H1 (cell line): ENCODE results near the gene PTPA. TPM values are rescaled to one million over a fixed set of nuclear protein-coding genes. Genes with fewer than 3 reads are reported as not detected.
A peak's percentile ranks its signal among the peaks of the same experiment; 100 is the strongest.

Experiments used
- ATF3 ChIP-seq: IDR thresholded peaks from 2 replicates; pipeline ENCODE4 v1.6.1; 2011; ENCODE audit warnings: low read depth, mild to moderate bottlenecking, low read length; ENCODE audit not compliant: insufficient read depth
- BCL11A ChIP-seq, 2 experiments: IDR thresholded peaks; one replicate each; pipeline ENCODE4 v1.6.1; 2011; ENCODE audit warnings: low read depth in 2 of 2, low read length in 2 of 2, mild to moderate bottlenecking in 2 of 2
- E2F6 ChIP-seq: IDR thresholded peaks from 2 replicates; pipeline ENCODE4 v1.6.1; 2012; ENCODE audit warnings: inconsistent platforms
- GABPA ChIP-seq: IDR thresholded peaks from 2 replicates; pipeline ENCODE4 v1.6.1; 2011; ENCODE audit warnings: mild to moderate bottlenecking, low read length, moderate library complexity, borderline replicate concordance; ENCODE audit not compliant: insufficient read depth
- KDM5A ChIP-seq: fragments of 200-600 bp; IDR thresholded peaks from 2 replicates; pipeline ENCODE4 v1.7.1; 2012; ENCODE audit warnings: mild to moderate bottlenecking, low read length, inconsistent platforms, mixed read lengths
- NRF1 ChIP-seq: IDR thresholded peaks from 2 replicates; pipeline ENCODE4 v1.6.1; 2011; ENCODE audit warnings: mild to moderate bottlenecking, low read depth, low read length, improper control_type of control experiment
- PHF8 ChIP-seq: fragments of 200-600 bp; sonication (generic); conservative IDR thresholded peaks from 2 replicates; pipeline ENCODE4 v1.7.1; 2012; ENCODE audit warnings: low read depth, mild to moderate bottlenecking, inconsistent platforms, low read length, moderate library complexity
- POLR2AphosphoS5 ChIP-seq: IDR thresholded peaks from 2 replicates; pipeline ENCODE4 v1.6.1; 2011; ENCODE audit warnings: low read depth, low read length
- POU5F1 ChIP-seq: IDR thresholded peaks from 2 replicates; pipeline ENCODE4 v1.6.1; 2011; ENCODE audit warnings: low read depth, mild to moderate bottlenecking, low read length, moderate library complexity
- SIRT6 ChIP-seq: IDR thresholded peaks from one replicate; pipeline ENCODE4 v1.7.1; 2012; ENCODE audit warnings: low read length, inconsistent platforms
- SP1 ChIP-seq: IDR thresholded peaks from 2 replicates; pipeline ENCODE4 v1.6.1; 2011; ENCODE audit warnings: low read depth, low read length
- SP4 ChIP-seq: IDR thresholded peaks from 2 replicates; pipeline ENCODE4 v1.6.1; 2012; ENCODE audit warnings: low read length, inconsistent platforms
- SRF ChIP-seq: IDR thresholded peaks from 2 replicates; pipeline ENCODE4 v1.6.1; 2011; ENCODE audit warnings: mild to moderate bottlenecking, low read depth, low read length, moderate library complexity
- TAF7 ChIP-seq: optimal IDR thresholded peaks from 2 replicates; pipeline ENCODE3; 2011; ENCODE audit warnings: low read depth, mild to moderate bottlenecking, inconsistent platforms, low read length, moderate library complexity, borderline replicate concordance
- polyA plus RNA-seq, 7 experiments: library from polyadenylated mRNA; depleted of rRNA in 3 of 7; stranded (reverse) in 5 of 7; unstranded in 2 of 7; fragments of >200 nt in 5 of 7; fragments of 200-250 nt in 2 of 7; gene quantifications; 1 replicate in 5 of 7; 2 replicates in 1 of 7; 4 replicates in 1 of 7; pipeline versions ENCODE4 v1.2.1 to v1.2.3, GENCODE V29; 2011 to 2013; ENCODE audit warnings: missing spikeins in 2 of 7, mixed read lengths in 2 of 7
- total RNA-seq: library from RNA; stranded (reverse); fragmentation: NEBNext Ultra II Directional; extraction: Animal tissue kit (Norgen Biotek cat#: 25700); gene quantifications from 2 replicates; pipeline ENCODE4 v1.2.1, GENCODE V29; 2021
- TF ChIP-seq, protein P1 (sequence below), 3 experiments: IDR thresholded peaks; 1 replicate in 2 of 3; 2 replicates in 1 of 3; pipeline versions ENCODE4 v1.5.1 to v1.6.1; 2011; ENCODE audit warnings: low read length in 3 of 3, mild to moderate bottlenecking in 3 of 3, inconsistent platforms in 2 of 3, low read depth in 1 of 3, moderate library complexity in 1 of 3; ENCODE audit not compliant: insufficient read depth in 1 of 3; ENCODE audit errors: control extremely low read depth in 1 of 3

Gene PTPA
- total and polyA plus RNA-seq, 2 of the 8 experiments (the other 6 are each of a cell fraction or from before 2014, with no cell fraction given): 114 to 145 TPM

DNA sequence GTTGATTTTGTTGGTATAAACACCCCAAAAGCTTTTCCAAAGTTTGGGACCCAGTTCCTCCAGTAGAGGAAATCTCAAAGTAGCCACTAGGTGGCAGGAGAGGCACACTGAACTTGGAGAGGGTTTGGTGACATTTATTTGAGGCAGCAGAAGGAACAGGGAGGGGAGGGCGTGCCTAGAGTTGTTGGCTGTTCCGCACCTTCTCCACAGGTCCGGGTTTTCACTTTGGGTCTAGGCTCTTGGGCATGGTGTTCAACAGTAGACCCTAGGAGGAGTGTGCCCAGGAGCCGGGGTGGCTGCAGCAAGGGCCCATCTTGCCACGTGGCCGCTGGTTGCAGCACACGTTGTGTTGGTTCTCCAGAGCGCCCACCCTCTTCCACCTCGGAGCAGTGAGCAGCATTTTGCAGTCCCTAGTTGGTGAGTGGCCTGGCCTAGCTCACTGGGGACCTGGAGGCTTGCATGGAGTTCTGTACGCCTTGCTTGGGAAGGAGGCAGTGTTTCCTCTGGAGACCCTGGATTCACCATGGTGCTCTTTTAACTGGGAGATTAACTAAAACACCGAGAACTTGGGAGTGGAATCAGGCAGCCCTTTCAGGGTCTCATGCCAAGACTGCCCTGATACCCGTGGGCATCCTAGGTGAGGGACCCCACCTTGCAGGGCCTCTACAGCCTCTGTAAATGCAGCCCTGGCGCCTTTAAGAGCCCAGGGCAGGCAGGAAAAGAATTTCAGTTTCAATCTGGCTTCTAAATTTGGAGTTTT, 28.2 kb downstream of the PTPA start (continued):
- peak; percentile 59; the same call in 1 of the 2 replicates for TF ChIP-seq E2F6
- TF ChIP-seq TAF7: peak; percentile 38
- TF ChIP-seq SIRT6: no peak
- TF ChIP-seq, protein P1, sequence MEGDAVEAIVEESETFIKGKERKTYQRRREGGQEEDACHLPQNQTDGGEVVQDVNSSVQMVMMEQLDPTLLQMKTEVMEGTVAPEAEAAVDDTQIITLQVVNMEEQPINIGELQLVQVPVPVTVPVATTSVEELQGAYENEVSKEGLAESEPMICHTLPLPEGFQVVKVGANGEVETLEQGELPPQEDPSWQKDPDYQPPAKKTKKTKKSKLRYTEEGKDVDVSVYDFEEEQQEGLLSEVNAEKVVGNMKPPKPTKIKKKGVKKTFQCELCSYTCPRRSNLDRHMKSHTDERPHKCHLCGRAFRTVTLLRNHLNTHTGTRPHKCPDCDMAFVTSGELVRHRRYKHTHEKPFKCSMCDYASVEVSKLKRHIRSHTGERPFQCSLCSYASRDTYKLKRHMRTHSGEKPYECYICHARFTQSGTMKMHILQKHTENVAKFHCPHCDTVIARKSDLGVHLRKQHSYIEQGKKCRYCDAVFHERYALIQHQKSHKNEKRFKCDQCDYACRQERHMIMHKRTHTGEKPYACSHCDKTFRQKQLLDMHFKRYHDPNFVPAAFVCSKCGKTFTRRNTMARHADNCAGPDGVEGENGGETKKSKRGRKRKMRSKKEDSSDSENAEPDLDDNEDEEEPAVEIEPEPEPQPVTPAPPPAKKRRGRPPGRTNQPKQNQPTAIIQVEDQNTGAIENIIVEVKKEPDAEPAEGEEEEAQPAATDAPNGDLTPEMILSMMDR (IDR thresholded peaks at IDR 0.05; ENCODE audit: control extremely low read depth in 1 of 3, insufficient read depth in 1 of 3, low read depth in 1 of 3, low read length in 3 of 3): peak in 2 of 3 experiments; percentile 80 to 84; a peak in 3 of 4 replicates
- no peak for TF ChIP-seq NRF1
- no peak for TF ChIP-seq POU5F1
- TF ChIP-seq GABPA: 0 out of 2 replicates have a peak, but pooled peaks have one; percentile 35
- peak; percentile 63; the same call in 1 of the 2 replicates for TF ChIP-seq POLR2AphosphoS5
- 0 out of 2 replicates have a peak, but pooled peaks have one; percentile 25 for TF ChIP-seq SRF
- peak; percentile 54; the same call in 1 of the 2 replicates for TF ChIP-seq SP1
- TF ChIP-seq ATF3: no peak
- TF ChIP-seq BCL11A (IDR thresholded peaks at IDR 0.05; ENCODE audit: low read depth in 2 of 2, low read length in 2 of 2): no peak
- peak; percentile 56; the same call in 1 of the 2 replicates for TF ChIP-seq SP4
- 0 out of 2 replicates have a peak, but pooled peaks have one; percentile 39 for TF ChIP-seq KDM5A
- TF ChIP-seq PHF8: 0 out of 2 replicates have a peak, but pooled peaks have one; percentile 19
